ENCODE results near the gene APOB. TPM values are rescaled to one million over a fixed set of nuclear protein-coding genes. Genes with fewer than 3 reads are reported as not detected.

The APOB gene
- total and polyA plus RNA-seq, 2 of the 13 experiments (the other 11 are each of a cell fraction or from before 2014, with no cell fraction given): 1,569 to 2,515 TPM

DNA sequence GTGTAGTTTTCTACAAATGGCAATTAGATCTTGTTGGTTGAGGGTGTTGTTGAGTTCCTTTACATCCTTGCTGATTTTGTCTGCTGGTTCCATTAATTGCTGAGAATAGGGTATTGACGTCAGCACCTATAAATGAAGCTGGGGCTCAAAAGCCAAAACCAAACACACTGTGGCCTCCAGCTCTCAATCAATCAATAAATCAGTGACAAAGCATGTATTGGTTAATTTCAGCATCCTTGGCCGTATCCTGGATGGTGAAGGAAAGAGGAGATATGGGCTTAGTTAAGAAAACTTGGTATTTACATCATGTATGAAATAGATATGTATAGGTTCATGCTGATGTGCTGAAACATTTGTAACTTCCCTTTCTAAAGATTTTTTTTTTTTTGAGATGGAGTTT, 13.2 kb upstream of the APOB start (continued):
- TF ChIP-seq ZNF317 (CRISPR knock-in tag; IDR thresholded peaks at IDR 0.05) (0 out of 2 replicates have a peak, but pooled peaks have one; percentile 25), ZBTB38 (CRISPR knock-in tag; IDR thresholded peaks at IDR 0.05) (no peak), ZFP62 (CRISPR knock-in tag; IDR thresholded peaks at IDR 0.05) (no peak), ZMAT3 (CRISPR knock-in tag; conservative IDR thresholded peaks at IDR 0.05) (0 out of 2 replicates have a peak, but pooled peaks have one; percentile 40), ZNF441 (CRISPR knock-in tag; IDR thresholded peaks at IDR 0.05; ENCODE audit: borderline replicate concordance) (no peak), SRY (CRISPR knock-in tag; IDR thresholded peaks at IDR 0.05) (no peak), NR2F1 (CRISPR knock-in tag; IDR thresholded peaks at IDR 0.05) (no peak), ZNF292 (CRISPR knock-in tag; IDR thresholded peaks at IDR 0.05; ENCODE audit: borderline replicate concordance, low read depth) (no peak), MAF1 (CRISPR knock-in tag; IDR thresholded peaks at IDR 0.05; ENCODE audit: borderline replicate concordance) (no peak), HMG20B (CRISPR knock-in tag; conservative IDR thresholded peaks at IDR 0.05) (no peak), PCBP2 (optimal IDR thresholded peaks at IDR 0.05; ENCODE audit: low read depth, low read length, poor library complexity, severe bottlenecking) (no peak), MAZ (IDR thresholded peaks at IDR 0.05; ENCODE audit: borderline replicate concordance, low read depth, low read length) (no peak), MAZ (CRISPR knock-in tag; IDR thresholded peaks at IDR 0.05; ENCODE audit: low read depth) (no peak), CBFB (CRISPR knock-in tag; IDR thresholded peaks at IDR 0.05) (no peak), RBM39 (IDR thresholded peaks at IDR 0.05; ENCODE audit: low read depth, low read length, poor library complexity, severe bottlenecking) (no peak), ZNF484 (CRISPR knock-in tag; IDR thresholded peaks at IDR 0.05; ENCODE audit: borderline replicate concordance, low read depth) (no peak), ELF4 (CRISPR knock-in tag; IDR thresholded peaks at IDR 0.05; ENCODE audit: borderline replicate concordance) (0 out of 2 replicates have a peak, but pooled peaks have one; percentile 4), KMT2A (CRISPR knock-in tag; IDR thresholded peaks at IDR 0.05) (no peak), PAF1 (CRISPR knock-in tag; IDR thresholded peaks at IDR 0.05) (no peak), SIX4 (CRISPR knock-in tag; IDR thresholded peaks at IDR 0.05) (no peak), MED8 (CRISPR knock-in tag; IDR thresholded peaks at IDR 0.05; ENCODE audit: insufficient replicate concordance) (no peak)
- TF ChIP-seq, protein P1, sequence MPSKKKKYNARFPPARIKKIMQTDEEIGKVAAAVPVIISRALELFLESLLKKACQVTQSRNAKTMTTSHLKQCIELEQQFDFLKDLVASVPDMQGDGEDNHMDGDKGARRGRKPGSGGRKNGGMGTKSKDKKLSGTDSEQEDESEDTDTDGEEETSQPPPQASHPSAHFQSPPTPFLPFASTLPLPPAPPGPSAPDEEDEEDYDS (CRISPR knock-in tag; IDR thresholded peaks at IDR 0.05): no peak
- TF ChIP-seq, protein P2, sequence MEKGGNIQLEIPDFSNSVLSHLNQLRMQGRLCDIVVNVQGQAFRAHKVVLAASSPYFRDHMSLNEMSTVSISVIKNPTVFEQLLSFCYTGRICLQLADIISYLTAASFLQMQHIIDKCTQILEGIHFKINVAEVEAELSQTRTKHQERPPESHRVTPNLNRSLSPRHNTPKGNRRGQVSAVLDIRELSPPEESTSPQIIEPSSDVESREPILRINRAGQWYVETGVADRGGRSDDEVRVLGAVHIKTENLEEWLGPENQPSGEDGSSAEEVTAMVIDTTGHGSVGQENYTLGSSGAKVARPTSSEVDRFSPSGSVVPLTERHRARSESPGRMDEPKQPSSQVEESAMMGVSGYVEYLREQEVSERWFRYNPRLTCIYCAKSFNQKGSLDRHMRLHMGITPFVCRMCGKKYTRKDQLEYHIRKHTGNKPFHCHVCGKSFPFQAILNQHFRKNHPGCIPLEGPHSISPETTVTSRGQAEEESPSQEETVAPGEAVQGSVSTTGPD (CRISPR knock-in tag; IDR thresholded peaks at IDR 0.05): 0 out of 2 replicates have a peak, but pooled peaks have one; percentile 31
- TF ChIP-seq, protein P3, sequence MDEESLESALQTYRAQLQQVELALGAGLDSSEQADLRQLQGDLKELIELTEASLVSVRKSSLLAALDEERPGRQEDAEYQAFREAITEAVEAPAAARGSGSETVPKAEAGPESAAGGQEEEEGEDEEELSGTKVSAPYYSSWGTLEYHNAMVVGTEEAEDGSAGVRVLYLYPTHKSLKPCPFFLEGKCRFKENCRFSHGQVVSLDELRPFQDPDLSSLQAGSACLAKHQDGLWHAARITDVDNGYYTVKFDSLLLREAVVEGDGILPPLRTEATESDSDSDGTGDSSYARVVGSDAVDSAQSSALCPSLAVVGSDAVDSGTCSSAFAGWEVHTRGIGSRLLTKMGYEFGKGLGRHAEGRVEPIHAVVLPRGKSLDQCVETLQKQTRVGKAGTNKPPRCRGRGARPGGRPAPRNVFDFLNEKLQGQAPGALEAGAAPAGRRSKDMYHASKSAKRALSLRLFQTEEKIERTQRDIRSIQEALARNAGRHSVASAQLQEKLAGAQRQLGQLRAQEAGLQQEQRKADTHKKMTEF (CRISPR knock-in tag; IDR thresholded peaks at IDR 0.05): no peak
- TF ChIP-seq, protein P4, sequence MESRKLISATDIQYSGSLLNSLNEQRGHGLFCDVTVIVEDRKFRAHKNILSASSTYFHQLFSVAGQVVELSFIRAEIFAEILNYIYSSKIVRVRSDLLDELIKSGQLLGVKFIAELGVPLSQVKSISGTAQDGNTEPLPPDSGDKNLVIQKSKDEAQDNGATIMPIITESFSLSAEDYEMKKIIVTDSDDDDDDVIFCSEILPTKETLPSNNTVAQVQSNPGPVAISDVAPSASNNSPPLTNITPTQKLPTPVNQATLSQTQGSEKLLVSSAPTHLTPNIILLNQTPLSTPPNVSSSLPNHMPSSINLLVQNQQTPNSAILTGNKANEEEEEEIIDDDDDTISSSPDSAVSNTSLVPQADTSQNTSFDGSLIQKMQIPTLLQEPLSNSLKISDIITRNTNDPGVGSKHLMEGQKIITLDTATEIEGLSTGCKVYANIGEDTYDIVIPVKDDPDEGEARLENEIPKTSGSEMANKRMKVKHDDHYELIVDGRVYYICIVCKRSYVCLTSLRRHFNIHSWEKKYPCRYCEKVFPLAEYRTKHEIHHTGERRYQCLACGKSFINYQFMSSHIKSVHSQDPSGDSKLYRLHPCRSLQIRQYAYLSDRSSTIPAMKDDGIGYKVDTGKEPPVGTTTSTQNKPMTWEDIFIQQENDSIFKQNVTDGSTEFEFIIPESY (CRISPR knock-in tag; IDR thresholded peaks at IDR 0.05): no peak
- TF ChIP-seq, protein P5, sequence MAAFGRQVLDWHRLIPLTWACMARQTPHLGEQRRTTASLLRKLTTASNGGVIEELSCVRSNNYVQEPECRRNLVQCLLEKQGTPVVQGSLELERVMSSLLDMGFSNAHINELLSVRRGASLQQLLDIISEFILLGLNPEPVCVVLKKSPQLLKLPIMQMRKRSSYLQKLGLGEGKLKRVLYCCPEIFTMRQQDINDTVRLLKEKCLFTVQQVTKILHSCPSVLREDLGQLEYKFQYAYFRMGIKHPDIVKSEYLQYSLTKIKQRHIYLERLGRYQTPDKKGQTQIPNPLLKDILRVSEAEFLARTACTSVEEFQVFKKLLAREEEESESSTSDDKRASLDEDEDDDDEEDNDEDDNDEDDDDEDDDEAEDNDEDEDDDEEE (CRISPR knock-in tag; IDR thresholded peaks at IDR 0.05): no peak

All from HepG2 (cell line).